A549 (cell line): ENCODE measurements around the gene FASTK. TPM values are rescaled to one million over a fixed set of nuclear protein-coding genes. Genes with fewer than 3 reads are reported as not detected.
A peak's percentile ranks its signal among the peaks of the same experiment; 100 is the strongest.

Source experiments
- ATAC-seq, 2 experiments: fragments of 200-7000 bp in 1 of 2; fragments of >200 bp in 1 of 2; cut with Nextera tagmentation in 1 of 2; cut with Tn5 transposase in 1 of 2; 3 replicates each; pipeline versions ENCODE4 v1.8.0 to v1.9.1; 2018 to 2020; ENCODE audit warnings: mild to moderate bottlenecking in 1 of 2, moderate library complexity in 1 of 2
- CTCF ChIA-PET: fragments of 300-600 bp; sonication (Branson Sonifier 250); formaldehyde crosslinking; extraction: SDS; loops from one replicate; lab custom pipeline; 2021; ENCODE audit warnings: antibody characterized with exemption, inconsistent platforms; lab: Yijun Ruan, JAX
- POLR2A ChIA-PET: fragments of 350-600 bp; formaldehyde crosslinking; extraction: SDS; loops from one replicate; lab custom pipeline; 2021; ENCODE audit warnings: antibody characterized with exemption, inconsistent platforms; lab: Yijun Ruan, JAX
- DNase-seq, 2 experiments: peaks; one replicate each; pipeline versions ENCODE4 v3.0.0 to v3.0.0-alpha.2; 2011 to 2016; ENCODE audit warnings: low read depth in 1 of 2, low spot score in 1 of 2
- FAIRE-seq: peaks from 2 replicates; lab custom pipeline; 2011; peaks lifted over from hg19 to GRCh38; lab: Jason Lieb, UNC
- H3K27ac ChIP-seq, 2 experiments: fragments of >200 bp; sonication (Bioruptor Twin); formaldehyde crosslinking; 3 replicates each; pipeline ENCODE4 v1.5.1; 2016 to 2017
- H3K4me1 ChIP-seq: fragments of >200 bp; sonication (Bioruptor Twin); formaldehyde crosslinking; 3 replicates; pipeline ENCODE4 v1.6.1; 2016
- H3K4me2 ChIP-seq: fragments of >200 bp; sonication (Bioruptor Twin); formaldehyde crosslinking; 3 replicates; pipeline ENCODE4 v1.6.1; 2016
- H3K4me3 ChIP-seq: fragments of >200 bp; sonication (Bioruptor Twin); formaldehyde crosslinking; 3 replicates; pipeline ENCODE4 v1.5.1; 2016
- H3K9me3 ChIP-seq: fragments of >200 bp; sonication (Bioruptor Twin); formaldehyde crosslinking; 3 replicates; pipeline ENCODE4 v1.6.1; 2016
- CEBPB ChIP-seq, 2 experiments: fragments of >200 bp in 1 of 2; sonication (Bioruptor Twin) in 1 of 2; formaldehyde crosslinking in 1 of 2; IDR thresholded peaks; 2 replicates each; pipeline ENCODE4 v1.6.1; 2012 to 2016
- CHD4 ChIP-seq: fragments of 200-600 bp; sonication (generic); IDR thresholded peaks from 2 replicates; pipeline ENCODE4 v1.6.1; 2016; ENCODE audit warnings: antibody characterized with exemption, mild to moderate bottlenecking, borderline replicate concordance
- CTCF ChIP-seq: fragments of >200 bp; sonication (Bioruptor Twin); formaldehyde crosslinking; IDR thresholded peaks from 3 replicates; pipeline ENCODE4 v1.5.1; 2016
- EP300 ChIP-seq, 2 experiments: fragments of >200 bp; sonication (Bioruptor Twin); formaldehyde crosslinking; IDR thresholded peaks; 2 replicates in 1 of 2; 3 replicates in 1 of 2; pipeline ENCODE4 v1.6.1; 2016 to 2017
- FOSL2 ChIP-seq, 2 experiments: fragments of 450-650 bp in 1 of 2; fragments of >200 bp in 1 of 2; sonication (Bioruptor Twin) in 1 of 2; formaldehyde crosslinking; IDR thresholded peaks; 2 replicates each; pipeline versions ENCODE4 v1.5.0 to v1.6.1; 2016 to 2020; ENCODE audit warnings: mild to moderate bottlenecking in 1 of 2, moderate library complexity in 1 of 2
- HES2 ChIP-seq: fragments of >200 bp; sonication (Bioruptor Twin); formaldehyde crosslinking; IDR thresholded peaks from 2 replicates; pipeline ENCODE4 v1.6.1; 2016
- HOXA7 ChIP-seq: fragments of 250-450 bp; sonication (Bioruptor Pico); IDR thresholded peaks from 2 replicates; pipeline ENCODE4 v1.5.0; 2020; ENCODE audit warnings: mild to moderate bottlenecking, moderate library complexity
- KDM5A ChIP-seq: fragments of 200-600 bp; sonication (generic); IDR thresholded peaks from 2 replicates; pipeline ENCODE4 v1.6.1; 2016; ENCODE audit warnings: antibody characterized with exemption, mild to moderate bottlenecking
- NFE2L2 ChIP-seq: fragments of 150-350 bp; conservative IDR thresholded peaks from 2 replicates; pipeline ENCODE4 v1.6.1; 2014; ENCODE audit warnings: low read length
- POLR2A ChIP-seq: IDR thresholded peaks from 2 replicates; pipeline ENCODE4 v1.6.1; 2012; ENCODE audit warnings: mild to moderate bottlenecking, low read length
- POLR2AphosphoS2 ChIP-seq: conservative IDR thresholded peaks from 2 replicates; pipeline ENCODE4 v1.6.1; 2012; ENCODE audit warnings: low read length, improper control_type of control experiment, inconsistent platforms
- RARB ChIP-seq: fragments of 250-450 bp; sonication (Bioruptor Pico); IDR thresholded peaks from 2 replicates; pipeline ENCODE4 v1.8.0; 2021; ENCODE audit warnings: mild to moderate bottlenecking, moderate library complexity
- ZC3H11A ChIP-seq: fragments of 450-650 bp; IDR thresholded peaks from 2 replicates; pipeline ENCODE4 v1.6.1; 2014; ENCODE audit warnings: antibody characterized with exemption, mild to moderate bottlenecking
- WGBS: methylation state at CpG from one replicate; pipeline ENCODE4 v1.1.6; 2017; ENCODE audit errors: missing lambda C conversion rate; 5-methylcytosine and 5-hydroxymethylcytosine counted together
- polyA plus RNA-seq, 4 experiments: library from polyadenylated mRNA; depleted of rRNA in 3 of 4; stranded (reverse); fragments of >200 nt; fragmentation: RNase III in 1 of 4; extraction: RNeasy Plus Mini Kit Qiagen cat#74134 plus additional on column Dnase treatment in 1 of 4; gene quantifications; 2 replicates in 3 of 4; 3 replicates in 1 of 4; pipeline ENCODE4 v1.2.3, GENCODE V29; 2011 to 2017
- TF ChIP-seq, protein P1 (sequence below): IDR thresholded peaks from 2 replicates; pipeline ENCODE4 v1.6.1; 2012; ENCODE audit warnings: low read depth, borderline replicate concordance
- TF ChIP-seq, protein P2 (sequence below): fragments of >200 bp; sonication (Bioruptor Twin); formaldehyde crosslinking; IDR thresholded peaks from 3 replicates; pipeline ENCODE4 v1.6.1; 2016
- TF ChIP-seq, protein P3 (sequence below): IDR thresholded peaks from 2 replicates; pipeline ENCODE4 v1.6.1; 2012
- TF ChIP-seq, protein P4 (sequence below): IDR thresholded peaks from 2 replicates; pipeline ENCODE4 v1.6.1; 2012

FASTK gene
- polyA plus RNA-seq, 2 of the 4 experiments (the other 2 are of a cell fraction), result 38.5 to 72.4 TPM

DNA sequence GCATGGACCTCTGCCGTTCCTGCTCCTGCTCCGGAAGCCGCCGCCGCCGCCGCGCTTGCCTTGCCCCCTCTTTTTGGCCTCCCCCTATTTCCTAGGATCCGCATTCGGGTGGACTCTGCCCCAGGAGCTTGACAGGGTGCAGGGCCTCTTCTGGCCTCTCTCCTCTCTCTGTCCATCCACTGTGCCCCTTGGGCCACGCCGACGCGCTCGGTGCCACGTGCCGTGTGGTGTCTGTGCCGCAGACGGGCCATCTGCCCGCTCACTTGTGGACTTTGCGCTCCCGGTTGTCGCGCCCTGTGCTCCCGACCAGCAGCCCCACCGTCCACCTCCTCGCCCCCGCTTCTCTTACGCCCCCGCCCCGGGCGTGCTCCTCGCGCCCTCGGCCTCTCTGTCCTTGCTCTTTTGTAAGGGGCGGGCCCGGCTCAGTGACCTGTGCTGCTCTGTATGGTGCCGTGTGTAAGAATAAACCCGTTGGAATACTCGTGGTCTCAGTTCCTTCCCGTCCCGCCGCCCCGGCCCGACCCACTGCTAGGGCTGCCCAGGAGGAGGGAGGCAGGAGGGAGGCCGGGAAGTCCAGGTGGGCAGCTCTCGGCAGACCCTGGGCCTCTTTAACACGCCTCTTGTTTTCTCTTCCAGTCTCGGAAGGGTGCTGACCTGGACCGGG is 42.7 kb upstream of the FASTK start:
- ATAC-seq (peak; percentile 6 to 11; a peak in 5 of 6 replicates), FAIRE-seq (no peak), DNase-seq (no peak)
- Histone ChIP-seq H3K9me3 (no peaks in the 10 kb centered on the region), H3K4me2 (no peak overlapping the region), H3K4me1 (no peaks in the 10 kb centered on the region), H3K4me3 (no peak overlapping the region), H3K27ac (no peak overlapping the region)
- no peak for TF ChIP-seq EP300 (IDR thresholded peaks at IDR 0.05)
- TF ChIP-seq CHD4, result no peak
- TF ChIP-seq FOSL2 (IDR thresholded peaks at IDR 0.05), result no peak
- TF ChIP-seq FOSL2 (CRISPR knock-in tag; IDR thresholded peaks at IDR 0.05), result no peak
- TF ChIP-seq POLR2AphosphoS2, result no peak
- TF ChIP-seq, protein P1, sequence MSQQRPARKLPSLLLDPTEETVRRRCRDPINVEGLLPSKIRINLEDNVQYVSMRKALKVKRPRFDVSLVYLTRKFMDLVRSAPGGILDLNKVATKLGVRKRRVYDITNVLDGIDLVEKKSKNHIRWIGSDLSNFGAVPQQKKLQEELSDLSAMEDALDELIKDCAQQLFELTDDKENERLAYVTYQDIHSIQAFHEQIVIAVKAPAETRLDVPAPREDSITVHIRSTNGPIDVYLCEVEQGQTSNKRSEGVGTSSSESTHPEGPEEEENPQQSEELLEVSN, result no peak
- TF ChIP-seq, protein P2, sequence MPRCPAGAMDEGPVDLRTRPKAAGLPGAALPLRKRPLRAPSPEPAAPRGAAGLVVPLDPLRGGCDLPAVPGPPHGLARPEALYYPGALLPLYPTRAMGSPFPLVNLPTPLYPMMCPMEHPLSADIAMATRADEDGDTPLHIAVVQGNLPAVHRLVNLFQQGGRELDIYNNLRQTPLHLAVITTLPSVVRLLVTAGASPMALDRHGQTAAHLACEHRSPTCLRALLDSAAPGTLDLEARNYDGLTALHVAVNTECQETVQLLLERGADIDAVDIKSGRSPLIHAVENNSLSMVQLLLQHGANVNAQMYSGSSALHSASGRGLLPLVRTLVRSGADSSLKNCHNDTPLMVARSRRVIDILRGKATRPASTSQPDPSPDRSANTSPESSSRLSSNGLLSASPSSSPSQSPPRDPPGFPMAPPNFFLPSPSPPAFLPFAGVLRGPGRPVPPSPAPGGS, result no peak
- TF ChIP-seq, protein P3, sequence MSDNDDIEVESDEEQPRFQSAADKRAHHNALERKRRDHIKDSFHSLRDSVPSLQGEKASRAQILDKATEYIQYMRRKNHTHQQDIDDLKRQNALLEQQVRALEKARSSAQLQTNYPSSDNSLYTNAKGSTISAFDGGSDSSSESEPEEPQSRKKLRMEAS, result no peak
- TF ChIP-seq KDM5A, result no peak
- TF ChIP-seq HOXA7 (CRISPR knock-in tag), result no peak
- no peak for TF ChIP-seq CEBPB (IDR thresholded peaks at IDR 0.05)
- TF ChIP-seq CTCF, result no peak
- TF ChIP-seq, protein P4, sequence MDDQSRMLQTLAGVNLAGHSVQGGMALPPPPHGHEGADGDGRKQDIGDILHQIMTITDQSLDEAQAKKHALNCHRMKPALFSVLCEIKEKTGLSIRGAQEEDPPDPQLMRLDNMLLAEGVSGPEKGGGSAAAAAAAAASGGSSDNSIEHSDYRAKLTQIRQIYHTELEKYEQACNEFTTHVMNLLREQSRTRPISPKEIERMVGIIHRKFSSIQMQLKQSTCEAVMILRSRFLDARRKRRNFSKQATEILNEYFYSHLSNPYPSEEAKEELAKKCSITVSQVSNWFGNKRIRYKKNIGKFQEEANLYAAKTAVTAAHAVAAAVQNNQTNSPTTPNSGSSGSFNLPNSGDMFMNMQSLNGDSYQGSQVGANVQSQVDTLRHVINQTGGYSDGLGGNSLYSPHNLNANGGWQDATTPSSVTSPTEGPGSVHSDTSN, result no peak
- WGBS, result 94% methylated on average over 50 of the region's 50 CpGs
- ChIA-PET CTCF (interaction anchor here (0.6 to 5.0 kb wide), 51 partner anchors 8 to 181 kb away, joined by 3 to 63 read pairs (median 5); partner anchors contain the start of genes ABCB8, CHPF2, GBX1 and TMUB1), POLR2A (interaction anchor here (1.0 kb wide), 1 partner anchor 109 kb away, joined by 3 read pairs; the partner anchor contains the start of gene CHPF2)

DNA sequence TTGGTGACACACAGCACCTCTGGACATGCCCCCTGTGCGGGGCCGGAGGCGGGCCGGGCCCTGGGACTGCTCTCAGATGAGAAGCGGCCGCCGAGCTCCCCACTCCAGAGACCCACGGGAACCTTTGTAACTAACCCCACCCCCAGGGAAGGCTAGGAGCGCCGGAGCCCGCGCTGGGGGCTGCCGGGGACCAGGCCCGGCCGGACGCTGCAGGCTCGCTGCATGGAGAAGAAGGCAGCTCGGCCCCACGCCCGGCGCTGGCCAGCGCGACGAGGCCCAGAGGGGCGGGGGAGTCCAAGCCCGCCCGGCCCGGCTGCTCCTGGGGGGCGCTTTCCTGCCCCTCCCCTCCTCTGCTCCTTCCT is 42.2 kb upstream of the FASTK start:
- CTCF ChIA-PET, result interaction anchor here (0.7 to 3.4 kb wide), 10 partner anchors 12 to 179 kb away, joined by 3 to 50 read pairs (median 8); no protein-coding TSS in a partner anchor
- POLR2A ChIA-PET, result no interaction called here

More for the DNA sequence above, 42.2 kb upstream of the FASTK start:
- Histone ChIP-seq H3K4me1 (no peaks in the 10 kb centered on the region), H3K4me2 (no peak overlapping the region), H3K27ac (no peak overlapping the region), H3K4me3 (no peak overlapping the region), H3K9me3 (no peaks in the 10 kb centered on the region)
- DNase-seq (no peak), FAIRE-seq (no peak), ATAC-seq (no peak)
- 96% methylated on average over 16 of the region's 29 CpGs for WGBS
- TF ChIP-seq POLR2A, result no peak
- TF ChIP-seq NFE2L2, result no peak
- TF ChIP-seq, protein P4, result no peak
- TF ChIP-seq ZC3H11A, result no peak
- TF ChIP-seq FOSL2 (IDR thresholded peaks at IDR 0.05), result no peak
- no peak for TF ChIP-seq FOSL2 (CRISPR knock-in tag; IDR thresholded peaks at IDR 0.05)
- TF ChIP-seq, protein P1, result no peak
- no peak for TF ChIP-seq KDM5A
- no peak for TF ChIP-seq HES2
- TF ChIP-seq CEBPB (IDR thresholded peaks at IDR 0.05), result no peak
- no peak for TF ChIP-seq RARB
- TF ChIP-seq, all 56 proteins: peak for 0
